Measurements from ENCODE around the gene NDUFB5. TPM values are rescaled to one million over a fixed set of nuclear protein-coding genes. Genes with fewer than 3 reads are reported as not detected.
"Not testable (repeated sequence)": the region's sequence is repeated elsewhere in the genome, so short reads cannot be mapped to it uniquely, and the experiment has no call there.

NDUFB5 gene
- total RNA-seq, 1 donor from 2014 or later, result 363 TPM

GRCh38 chr3:179622023-179622422, 17.4 kb downstream of the NDUFB5 start:
- intact Hi-C loops (cut with micrococcal nuclease), result no loop called here
- ATAC-seq (no peak), DNase-seq (no peak)

GRCh38 chr3:179624451-179624850, 19.9 kb downstream of the NDUFB5 start:
- DNase-seq (no peak), ATAC-seq (no peak)
- intact Hi-C loops (cut with micrococcal nuclease), result no loop called here

- ATAC-seq (no peak), DNase-seq (no peak)
- intact Hi-C loops (cut with micrococcal nuclease), result no loop called here
Measured at GRCh38 chr3:179630753-179631451, 26.3 kb downstream of the NDUFB5 start.

GRCh38 chr3:179640469-179640868, 35.9 kb downstream of the NDUFB5 start:
- ATAC-seq (no peak), DNase-seq (no peak)
- intact Hi-C loops (cut with micrococcal nuclease), result no loop called here

GRCh38 chr3:179642871-179643270, 38.3 kb downstream of the NDUFB5 start:
- DNase-seq (no peak), ATAC-seq (no peak)
- intact Hi-C loops (cut with micrococcal nuclease), result no loop called here

DNA sequence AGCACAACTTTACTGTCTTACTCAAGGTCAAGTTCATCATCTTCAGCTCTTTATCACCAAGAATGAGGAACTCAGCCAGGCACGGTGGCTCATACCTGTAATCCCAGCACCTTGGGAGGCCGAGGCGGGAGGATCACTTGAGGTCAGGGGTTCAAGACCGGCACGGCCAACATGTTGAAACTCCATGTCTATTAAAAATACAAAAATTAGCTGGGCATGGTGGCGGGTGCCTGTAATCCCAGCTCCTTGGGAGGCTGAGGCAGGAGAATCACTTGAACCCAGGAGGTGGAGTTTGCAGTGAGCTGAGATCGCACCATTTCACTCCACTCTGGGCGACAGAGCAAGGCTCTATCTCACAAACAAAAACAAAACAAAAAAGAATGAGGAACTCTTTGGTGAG, 39.2 kb downstream of the NDUFB5 start:
- ATAC-seq; DNase-seq; intact Hi-C loops (cut with micrococcal nuclease): not testable (repeated sequence)

GRCh38 chr3:179646177-179646576, 41.6 kb downstream of the NDUFB5 start:
- DNase-seq (no peak), ATAC-seq (no peak)
- intact Hi-C loops (cut with micrococcal nuclease), result no loop called here

- no peak for ATAC-seq
- no peak for DNase-seq
- intact Hi-C loops (cut with micrococcal nuclease), result loop anchor here (10.0 kb wide), 1 partner anchor 83 kb away; no protein-coding TSS in a partner anchor
Measured at GRCh38 chr3:179651687-179652446, 47.3 kb downstream of the NDUFB5 start.

- DNase-seq (peak; percentile 84), ATAC-seq (peak; percentile 70)
- intact Hi-C loops (cut with micrococcal nuclease), result loop anchor here (10.0 kb wide), 1 partner anchor 82 kb away; no protein-coding TSS in a partner anchor
Measured at GRCh38 chr3:179652447-179653095, 48.0 kb downstream of the NDUFB5 start, which contains the start of gene USP13. Gene USP13 (plus strand): TSS chr3:179653040. CDS start chr3:179653226, 186 bp downstream.

GRCh38 chr3:179653096-179653797, 48.7 kb downstream of the NDUFB5 start:
- DNase-seq (peak; percentile 84), ATAC-seq (peak; percentile 82)
- intact Hi-C loops (cut with micrococcal nuclease), result loop anchor here (10.0 kb wide), 1 partner anchor 82 kb away; no protein-coding TSS in a partner anchor

DNA sequence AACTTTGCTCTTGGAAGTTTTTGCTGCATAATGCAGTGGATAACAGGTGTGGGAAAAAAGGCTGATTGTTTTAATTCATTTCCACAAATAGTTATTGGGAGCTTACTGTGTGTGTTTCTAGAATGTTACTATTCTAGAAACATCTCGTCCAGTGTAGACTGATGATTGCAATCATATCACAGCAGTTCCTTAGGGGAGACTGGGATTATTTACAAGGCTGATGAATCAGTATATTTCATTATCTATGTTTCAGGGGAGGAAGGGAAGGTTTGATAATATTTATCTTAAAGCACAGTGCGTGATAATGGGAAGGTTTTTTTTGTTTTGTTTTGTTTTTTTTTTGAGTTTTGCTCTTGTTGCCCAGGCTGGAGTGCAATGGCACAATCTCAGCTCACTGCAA, 50.6 kb downstream of the NDUFB5 start:
- ATAC-seq (no peak), DNase-seq (no peak)
- intact Hi-C loops (cut with micrococcal nuclease), result loop anchor here (10.0 kb wide), 1 partner anchor 80 kb away; no protein-coding TSS in a partner anchor

GRCh38 chr3:179658606-179659005, 54.0 kb downstream of the NDUFB5 start:
- DNase-seq (no peak), ATAC-seq (peak; percentile 23)
- intact Hi-C loops (cut with micrococcal nuclease), result loop anchor here (10.0 kb wide), 1 partner anchor 76 kb away; no protein-coding TSS in a partner anchor

GRCh38 chr3:179660872-179661271, 56.3 kb downstream of the NDUFB5 start:
- ATAC-seq, result no peak
- intact Hi-C loops (cut with micrococcal nuclease), result no loop called here

DNA sequence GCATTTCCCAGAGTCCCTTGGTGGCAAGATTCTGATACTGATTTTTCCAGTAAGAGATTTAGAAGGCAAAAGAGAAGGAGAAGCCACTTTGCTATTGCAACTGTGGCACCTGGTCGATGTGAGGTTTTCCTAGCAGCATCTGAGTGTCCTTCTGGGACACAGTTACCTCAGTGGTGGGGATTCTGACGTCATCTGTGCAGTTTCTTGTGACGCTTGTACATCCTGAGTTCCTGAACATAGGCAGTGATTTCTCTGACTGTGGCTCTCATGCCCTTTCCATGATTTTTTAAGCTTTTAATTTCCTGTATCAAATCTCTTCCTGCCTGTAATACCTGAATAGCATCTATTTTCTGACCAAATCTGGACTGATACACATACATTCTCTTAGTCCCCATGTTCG, 57.2 kb downstream of the NDUFB5 start:
- intact Hi-C loops (cut with micrococcal nuclease), result no loop called here
- DNase-seq (no peak), ATAC-seq (no peak)

More at GRCh38 chr3:179660872-179661271, 56.3 kb downstream of the NDUFB5 start:
- DNase-seq, result no peak

- DNase-seq, result no peak
- ATAC-seq, result no peak
- intact Hi-C loops (cut with micrococcal nuclease), result no loop called here
Measured at GRCh38 chr3:179663093-179663492, 58.5 kb downstream of the NDUFB5 start.

GRCh38 chr3:179666030-179666429, 61.4 kb downstream of the NDUFB5 start:
- intact Hi-C loops (cut with micrococcal nuclease), result no loop called here
- no peak for DNase-seq
- ATAC-seq, result peak; percentile 2

- DNase-seq (peak; percentile 92), ATAC-seq (peak; percentile 83)
- intact Hi-C loops (cut with micrococcal nuclease), result no loop called here
Measured at GRCh38 chr3:179666436-179667035, 61.9 kb downstream of the NDUFB5 start.

GRCh38 chr3:179668429-179668828, 63.8 kb downstream of the NDUFB5 start:
- no peak for DNase-seq
- ATAC-seq, result no peak
- intact Hi-C loops (cut with micrococcal nuclease), result no loop called here

DNA sequence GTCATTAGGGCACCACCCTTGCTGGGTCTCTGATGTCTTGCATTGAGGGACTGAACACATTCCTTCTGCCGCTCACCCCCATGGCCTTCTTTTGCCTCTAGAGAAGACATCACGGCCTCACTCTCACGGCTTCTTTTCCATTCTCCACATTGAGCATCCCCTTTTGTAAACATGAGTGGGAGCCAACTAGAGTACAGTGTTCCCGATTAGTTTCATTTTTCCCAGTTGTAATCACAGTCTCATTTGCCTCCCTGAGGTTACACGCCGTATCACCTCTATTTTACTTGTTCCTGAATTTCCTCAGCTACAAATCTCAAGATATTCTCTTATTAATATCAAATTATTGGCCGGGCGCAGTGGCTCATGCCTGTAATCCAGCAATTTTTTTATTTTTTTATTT, 65.7 kb downstream of the NDUFB5 start:
- ATAC-seq (no peak), DNase-seq (no peak)
- intact Hi-C loops (cut with micrococcal nuclease), result no loop called here

All from left ventricle myocardium superior (tissue), 1 donor.